22Rv1 (cell line): ENCODE data around the gene LSMEM2.

Experiments
- H3K27ac ChIP-seq: fragments of 450-650 bp; 2 replicates; pipeline ENCODE4 v1.5.1; 2017
- CTCF ChIP-seq: fragments of 450-650 bp; IDR thresholded peaks from 2 replicates; pipeline ENCODE4 v1.5.1; 2017; ENCODE audit warnings: mild to moderate bottlenecking
- ZFX ChIP-seq: fragments of 450-650 bp; IDR thresholded peaks from 2 replicates; pipeline ENCODE4 v1.6.1; 2017; ENCODE audit warnings: antibody characterized with exemption, borderline replicate concordance

LSMEM2 gene

GRCh38 chr3:50319181-50319893 is 40.5 kb downstream of the LSMEM2 start:
- no peak for TF ChIP-seq ZFX
- no peak for TF ChIP-seq CTCF
- H3K27ac ChIP-seq: peak overlapping the region; percentile 85; the same call in 1 of the 2 replicates

- peak overlapping the region; percentile 85 for H3K27ac ChIP-seq
- no peak for TF ChIP-seq ZFX
- TF ChIP-seq CTCF: no peak; the same call in 1 of the 2 replicates
Measured at GRCh38 chr3:50319894-50320625, 41.2 kb downstream of the LSMEM2 start.

GRCh38 chr3:50320853-50321335 is 42.0 kb downstream of the LSMEM2 start:
- TF ChIP-seq CTCF: no peak
- TF ChIP-seq ZFX: no peak
- peak overlapping the region; percentile 85 for H3K27ac ChIP-seq

- TF ChIP-seq ZFX: no peak
- peak; percentile 73 for TF ChIP-seq CTCF
- peak overlapping the region; percentile 85 for H3K27ac ChIP-seq
Measured at GRCh38 chr3:50321336-50322114, 42.6 kb downstream of the LSMEM2 start.

- TF ChIP-seq ZFX: no peak
- peak overlapping the region; percentile 85 for H3K27ac ChIP-seq
Measured at GRCh38 chr3:50322115-50322385, 43.2 kb downstream of the LSMEM2 start.

GRCh38 chr3:50322386-50323091 is 43.7 kb downstream of the LSMEM2 start, which contains the start of gene HYAL2:
TSS of gene HYAL2 (minus strand) at chr3:50322745. CDS start at chr3:50320489, 2,256 bp downstream.
- TF ChIP-seq ZFX: no peak
- TF ChIP-seq CTCF: no peak
- peak within 1 kb of the TSS; percentile 85 for H3K27ac ChIP-seq

GRCh38 chr3:50323092-50323600 is 44.3 kb downstream of the LSMEM2 start:
- TF ChIP-seq CTCF: no peak
- TF ChIP-seq ZFX: no peak
- H3K27ac ChIP-seq: peak overlapping the region; percentile 85
